ENCODE measurements around the gene SPTLC2.

The SPTLC2 gene

GRCh38 chr14:77474479-77475177 lies 141.8 kb downstream of the SPTLC2 start:
- in situ Hi-C loops (cut with HindIII; ENCODE audit: low sequenced_read_pairs): no loop called here
- no peak for TF ChIP-seq CTCF (IDR thresholded peaks at IDR 0.05; ENCODE audit: low read depth, low read length)
- no peak for DNase-seq (ENCODE audit: low read depth, low spot score)
- no peak overlapping the region for H3K4me3 ChIP-seq (ENCODE audit: low read depth, low read length)

- DNase-seq (ENCODE audit: low read depth, low spot score): no peak
- TF ChIP-seq CTCF (IDR thresholded peaks at IDR 0.05; ENCODE audit: low read depth, low read length): no peak
- in situ Hi-C loops (cut with HindIII; ENCODE audit: low sequenced_read_pairs): no loop called here
- no peak overlapping the region for H3K4me3 ChIP-seq (ENCODE audit: low read depth, low read length)
Measured at GRCh38 chr14:77473921-77474320, 142.5 kb downstream of the SPTLC2 start.

GRCh38 chr14:77470224-77470870 lies 146.1 kb downstream of the SPTLC2 start:
- in situ Hi-C loops (cut with HindIII; ENCODE audit: low sequenced_read_pairs): no loop called here
- H3K4me3 ChIP-seq (ENCODE audit: low read depth, low read length): no peak overlapping the region
- TF ChIP-seq CTCF (IDR thresholded peaks at IDR 0.05; ENCODE audit: low read depth, low read length): no peak
- DNase-seq (ENCODE audit: low read depth, low spot score): no peak

- DNase-seq (ENCODE audit: low read depth, low spot score): no peak
- TF ChIP-seq CTCF (IDR thresholded peaks at IDR 0.05; ENCODE audit: low read depth, low read length): no peak
- in situ Hi-C loops (cut with HindIII; ENCODE audit: low sequenced_read_pairs): no loop called here
- H3K4me3 ChIP-seq (ENCODE audit: low read depth, low read length): no peak overlapping the region
Measured at GRCh38 chr14:77469539-77469938, 146.9 kb downstream of the SPTLC2 start.

GRCh38 chr14:77469067-77469505 lies 147.4 kb downstream of the SPTLC2 start:
- no peak overlapping the region for H3K4me3 ChIP-seq (ENCODE audit: low read depth, low read length)
- in situ Hi-C loops (cut with HindIII; ENCODE audit: low sequenced_read_pairs): no loop called here
- no peak for TF ChIP-seq CTCF (IDR thresholded peaks at IDR 0.05; ENCODE audit: low read depth, low read length)
- DNase-seq (ENCODE audit: low read depth, low spot score): no peak

- in situ Hi-C loops (cut with HindIII; ENCODE audit: low sequenced_read_pairs): no loop called here
- DNase-seq (ENCODE audit: low read depth, low spot score): no peak
- H3K4me3 ChIP-seq (ENCODE audit: low read depth, low read length): no peak overlapping the region
- no peak for TF ChIP-seq CTCF (IDR thresholded peaks at IDR 0.05; ENCODE audit: low read depth, low read length)
Measured at GRCh38 chr14:77467801-77468200, 148.6 kb downstream of the SPTLC2 start.

All from astrocyte of the spinal cord (primary cell).